Stimulated activated naive CD8-positive, alpha-beta T cell treated with anti-CD3 and anti-CD28 coated beads, Interleukin-15, Interleukin-2, amounts not matched to agents 100 ng/mL and 50 ng/mL, for 24 hours (primary cell): ENCODE measurements around the gene ANKMY1.

Experiments
- H3K27ac Mint-ChIP-seq: one replicate; pipeline ENCODE4 v1.8.0; 2021; ENCODE audit warnings: mild to moderate bottlenecking, mixed read lengths
- H3K27me3 Mint-ChIP-seq: one replicate; pipeline ENCODE4 v1.8.0; 2021; ENCODE audit warnings: mixed read lengths
- H3K36me3 Mint-ChIP-seq: one replicate; pipeline ENCODE4 v1.8.0; 2021; ENCODE audit warnings: low read depth, mixed read lengths
- H3K4me1 Mint-ChIP-seq: one replicate; pipeline ENCODE4 v1.8.0; 2021; ENCODE audit warnings: low read depth, mixed read lengths
- H3K4me3 Mint-ChIP-seq: one replicate; pipeline ENCODE4 v1.8.0; 2021; ENCODE audit warnings: mild to moderate bottlenecking, mixed read lengths
- H3K9me3 Mint-ChIP-seq: one replicate; pipeline ENCODE4 v1.8.0; 2021; ENCODE audit warnings: mixed read lengths

ANKMY1 gene

GRCh38 chr2:240433973-240434727 is 123.6 kb downstream of the ANKMY1 start:
- H3K4me3 Mint-ChIP-seq, result peak overlapping the region; percentile 78
- no peak overlapping the region for H3K27ac Mint-ChIP-seq
- no peaks in the 10 kb centered on the region for H3K36me3 Mint-ChIP-seq
- H3K9me3 Mint-ChIP-seq, result no peaks in the 10 kb centered on the region
- peaks cover 29% of the 10 kb centered on the region for H3K27me3 Mint-ChIP-seq
- H3K4me1 Mint-ChIP-seq, result peaks cover 10% of the 10 kb centered on the region

DNA sequence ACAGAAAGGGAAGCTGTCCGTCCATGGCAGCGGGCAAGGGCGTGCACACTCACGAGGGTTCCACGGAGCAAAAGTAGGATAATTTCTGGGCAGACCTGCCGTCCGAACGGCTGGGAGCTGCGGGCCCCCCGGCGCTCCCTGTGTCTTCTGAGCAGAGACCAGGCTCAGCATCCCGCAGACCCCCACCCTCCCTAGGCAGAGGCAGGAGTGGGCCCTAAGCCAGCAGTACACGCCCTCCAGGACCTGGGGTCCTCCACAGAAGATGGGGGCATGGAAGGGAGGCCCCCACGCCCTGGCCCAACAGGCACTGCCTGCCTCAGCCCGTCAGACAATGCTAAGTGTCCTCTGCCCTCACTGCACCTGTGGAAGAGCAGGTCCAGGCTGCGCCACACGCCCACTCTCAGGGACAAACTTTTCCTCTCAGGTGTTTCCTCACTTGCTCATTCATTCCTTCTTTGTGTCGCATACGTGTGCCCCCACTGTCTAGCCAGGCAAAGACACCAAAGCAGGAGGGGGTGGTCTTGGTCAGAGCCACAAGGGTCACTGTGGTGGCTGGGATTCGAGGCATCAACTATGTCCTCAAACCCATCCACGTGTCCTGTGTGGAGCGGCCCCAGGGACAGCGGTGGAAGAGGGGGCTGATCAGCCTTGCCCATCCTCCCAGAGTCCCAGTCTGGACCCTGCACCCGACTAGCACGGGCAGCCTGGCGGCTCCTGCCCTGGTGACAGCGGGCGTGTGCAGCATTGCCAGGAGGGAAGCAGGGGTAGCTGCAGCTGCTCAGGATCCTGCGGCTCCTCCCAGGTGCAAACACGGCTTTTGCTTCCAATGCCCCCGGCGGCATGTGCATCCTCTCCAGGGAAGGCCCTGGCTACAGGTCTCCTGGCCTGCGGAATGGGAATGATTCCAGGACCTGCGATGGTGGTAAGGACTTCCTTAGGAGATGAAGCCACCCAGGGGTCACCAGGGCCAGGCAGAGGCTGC is 124.7 kb downstream of the ANKMY1 start:
- Mint-ChIP-seq H3K27me3 (peaks cover 33% of the 10 kb centered on the region), H3K27ac (no peak overlapping the region), H3K4me3 (no peak overlapping the region), H3K4me1 (peaks cover 20% of the 10 kb centered on the region), H3K36me3 (no peaks in the 10 kb centered on the region), H3K9me3 (no peaks in the 10 kb centered on the region)

DNA sequence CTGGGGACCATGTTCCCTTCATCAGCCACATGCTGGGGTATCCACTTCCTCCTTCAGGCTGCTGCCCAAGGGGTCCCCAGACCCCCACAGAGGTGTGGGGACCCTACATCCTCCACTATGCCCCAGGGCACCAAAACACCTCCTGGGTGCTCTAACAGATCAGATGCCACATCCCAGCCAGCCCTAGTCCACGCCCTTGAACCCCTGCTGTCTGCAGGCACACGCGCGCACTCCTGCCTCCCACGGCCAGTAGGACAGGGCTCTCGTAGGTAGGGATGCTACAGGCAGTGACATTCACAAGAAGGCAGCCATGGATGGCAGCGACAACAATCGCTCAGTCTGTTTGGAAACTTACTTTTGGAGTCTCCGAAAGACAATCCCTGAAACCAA is 125.4 kb downstream of the ANKMY1 start:
- Mint-ChIP-seq H3K9me3 (no peaks in the 10 kb centered on the region), H3K27ac (no peak overlapping the region), H3K4me1 (peaks cover 27% of the 10 kb centered on the region), H3K36me3 (no peaks in the 10 kb centered on the region), H3K27me3 (peaks cover 31% of the 10 kb centered on the region), H3K4me3 (no peak overlapping the region)

GRCh38 chr2:240431661-240432424 is 125.9 kb downstream of the ANKMY1 start:
- no peaks in the 10 kb centered on the region for H3K9me3 Mint-ChIP-seq
- peaks cover 33% of the 10 kb centered on the region for H3K4me1 Mint-ChIP-seq
- no peak overlapping the region for H3K27ac Mint-ChIP-seq
- peaks cover 26% of the 10 kb centered on the region for H3K27me3 Mint-ChIP-seq
- H3K4me3 Mint-ChIP-seq, result no peak overlapping the region
- no peaks in the 10 kb centered on the region for H3K36me3 Mint-ChIP-seq

DNA sequence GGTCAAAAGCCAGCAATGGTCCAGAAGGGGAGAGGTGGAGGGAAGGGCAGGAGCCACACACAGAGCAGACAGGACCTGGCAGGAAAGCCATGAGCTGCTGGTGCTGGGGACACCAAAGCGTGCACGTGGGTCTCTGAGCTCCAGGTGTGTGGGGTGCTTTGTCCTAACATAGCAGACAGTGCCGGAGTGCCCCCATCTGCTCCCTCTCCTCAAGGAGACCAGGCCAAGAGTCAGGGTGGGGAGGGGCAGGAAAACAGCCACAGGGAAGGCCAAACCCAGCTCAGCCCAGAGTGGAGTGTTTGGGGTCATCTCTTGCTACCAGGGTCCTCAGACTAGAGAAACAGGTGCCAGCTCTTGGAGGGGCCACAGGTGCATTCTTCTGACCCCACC is 126.5 kb downstream of the ANKMY1 start:
- Mint-ChIP-seq H3K4me3 (no peak overlapping the region), H3K9me3 (peaks cover 4% of the 10 kb centered on the region), H3K36me3 (no peaks in the 10 kb centered on the region), H3K27me3 (peaks cover 30% of the 10 kb centered on the region), H3K27ac (no peak overlapping the region), H3K4me1 (peaks cover 38% of the 10 kb centered on the region)

GRCh38 chr2:240430595-240430994 is 127.2 kb downstream of the ANKMY1 start:
- Mint-ChIP-seq H3K27ac (no peak overlapping the region), H3K9me3 (peaks cover 4% of the 10 kb centered on the region), H3K4me1 (peaks cover 38% of the 10 kb centered on the region), H3K27me3 (peaks cover 35% of the 10 kb centered on the region), H3K36me3 (no peaks in the 10 kb centered on the region), H3K4me3 (no peak overlapping the region)

GRCh38 chr2:240429872-240430491 is 127.8 kb downstream of the ANKMY1 start:
- H3K27ac Mint-ChIP-seq, result no peak overlapping the region
- H3K4me3 Mint-ChIP-seq, result no peak overlapping the region
- peaks cover 4% of the 10 kb centered on the region for H3K9me3 Mint-ChIP-seq
- peaks cover 38% of the 10 kb centered on the region for H3K4me1 Mint-ChIP-seq
- H3K27me3 Mint-ChIP-seq, result peaks cover 39% of the 10 kb centered on the region
- H3K36me3 Mint-ChIP-seq, result no peaks in the 10 kb centered on the region
